Common myeloid progenitor, CD34-positive (primary cell): ENCODE measurements around the gene SYN1.

ENCODE experiments used
- CTCF ChIA-PET: fragments of 350-600 bp; sonication (Branson Sonifier 250); formaldehyde crosslinking; loops from one replicate; lab custom pipeline; 2021; ENCODE audit warnings: antibody characterized with exemption; lab: Charles Lee
- POLR2A ChIA-PET: fragments of 350-600 bp; sonication (Branson Sonifier 250); formaldehyde crosslinking; loops from one replicate; lab custom pipeline; 2021; ENCODE audit warnings: antibody characterized with exemption; lab: Charles Lee
- DNase-seq, 3 donors: peaks; one replicate each; pipeline versions ENCODE4 v3.0.0 to v3.0.0-alpha.2; 2013
- H3K27ac ChIP-seq, 2 experiments: 1 replicate in 1 of 2; 2 replicates in 1 of 2; pipeline ENCODE4 v1.7.0; 2013; ENCODE audit warnings: inconsistent platforms in 2 of 2, low read length in 2 of 2, mild to moderate bottlenecking in 2 of 2, low read depth in 1 of 2, moderate library complexity in 1 of 2; ENCODE audit not compliant: severe bottlenecking in 2 of 2, insufficient read depth in 1 of 2, poor library complexity in 1 of 2
- H3K27me3 ChIP-seq, 5 experiments: replicated peaks in 2 of 5; 1 replicate in 3 of 5; 2 replicates in 2 of 5; pipeline versions ENCODE4 v1.6.1 to v1.7.0; 2013; ENCODE audit warnings: low read length in 4 of 5, mild to moderate bottlenecking in 2 of 5, moderate library complexity in 2 of 5, inconsistent platforms in 1 of 5; ENCODE audit not compliant: insufficient read depth in 5 of 5, control insufficient read depth in 4 of 5
- H3K36me3 ChIP-seq, 4 experiments: 1 replicate in 2 of 4; 2 replicates in 2 of 4; pipeline versions ENCODE4 v1.6.1 to v1.7.0; 2013; ENCODE audit warnings: low read length in 3 of 4, control low read depth in 1 of 4, mild to moderate bottlenecking in 1 of 4; ENCODE audit not compliant: control insufficient read depth in 4 of 4, insufficient read depth in 4 of 4
- H3K4me1 ChIP-seq, 4 experiments: 1 replicate in 3 of 4; 2 replicates in 1 of 4; pipeline versions ENCODE4 v1.6.1 to v1.7.1; 2013; ENCODE audit warnings: low read length in 3 of 4, mild to moderate bottlenecking in 3 of 4, control low read depth in 1 of 4, inconsistent platforms in 1 of 4, moderate library complexity in 1 of 4; ENCODE audit not compliant: control insufficient read depth in 4 of 4, insufficient read depth in 4 of 4; ENCODE audit errors: control extremely low read depth in 1 of 4
- H3K4me3 ChIP-seq, 7 experiments: 1 replicate in 4 of 7; 2 replicates in 3 of 7; pipeline versions ENCODE4 v1.5.1 to v1.7.0; 2013; ENCODE audit warnings: mild to moderate bottlenecking in 7 of 7, low read length in 6 of 7, moderate library complexity in 6 of 7, inconsistent platforms in 2 of 7, low read depth in 2 of 7, control low read depth in 1 of 7; ENCODE audit not compliant: insufficient read depth in 4 of 7, control insufficient read depth in 1 of 7; ENCODE audit errors: extremely low read depth in 1 of 7
- H3K9me3 ChIP-seq, 5 experiments: 1 replicate in 4 of 5; 2 replicates in 1 of 5; pipeline versions ENCODE4 v1.6.1 to v1.7.1; 2013; ENCODE audit warnings: low read length in 4 of 5, mild to moderate bottlenecking in 2 of 5, inconsistent platforms in 1 of 5, low read depth in 1 of 5, moderate library complexity in 1 of 5; ENCODE audit not compliant: control insufficient read depth in 4 of 5, insufficient read depth in 2 of 5; ENCODE audit errors: control extremely low read depth in 1 of 5
- WGBS: methylation state at CpG from one replicate; pipeline ENCODE4 v1.1.5; 2013; ENCODE audit not compliant: insufficient coverage; 5-methylcytosine and 5-hydroxymethylcytosine counted together

The SYN1 gene

GRCh38 chrX:47587906-47588735 lies 31.5 kb downstream of the SYN1 start:
- H3K4me3 ChIP-seq = no peak overlapping the region
- peaks cover 0 to 13% (median 5%) of the 10 kb centered on the region in 4 experiments for H3K36me3 ChIP-seq
- H3K9me3 ChIP-seq = no peaks in the 10 kb centered on the region
- no peak overlapping the region for H3K27ac ChIP-seq
- H3K4me1 ChIP-seq = peaks cover 0 to 7% (median 7%) of the 10 kb centered on the region in 4 experiments
- WGBS = 79% methylated on average over 13 of the region's 16 CpGs
- ChIA-PET POLR2A (no interaction called here), CTCF (interaction anchor here (0.7 kb wide), 1 partner anchor 41 kb away, joined by 4 read pairs; the partner anchor contains the start of gene CFP)
- peaks cover 0 to 2% (median 0%) of the 10 kb centered on the region in 5 experiments for H3K27me3 ChIP-seq
- DNase-seq = no peak

- WGBS = 50% methylated on average over 4 of the region's 4 CpGs
- H3K9me3 ChIP-seq = no peaks in the 10 kb centered on the region
- DNase-seq = no peak
- CTCF ChIA-PET = no interaction called here
- POLR2A ChIA-PET = no interaction called here
- no peak overlapping the region for H3K27ac ChIP-seq
- peaks cover 0 to 2% (median 0%) of the 10 kb centered on the region in 5 experiments for H3K27me3 ChIP-seq
- peaks cover 0 to 13% (median 5%) of the 10 kb centered on the region in 4 experiments for H3K36me3 ChIP-seq
- H3K4me1 ChIP-seq = peaks cover 0 to 15% (median 12%) of the 10 kb centered on the region in 4 experiments
- H3K4me3 ChIP-seq = no peak overlapping the region
These were observed 32.4 kb downstream of the SYN1 start for GRCh38 chrX:47587091-47587891.

GRCh38 chrX:47586043-47586787 lies 33.4 kb downstream of the SYN1 start:
- Histone ChIP-seq H3K36me3 (peaks cover 0 to 13% (median 5%) of the 10 kb centered on the region in 4 experiments), H3K4me3 (no peak overlapping the region), H3K27me3 (peaks cover 0 to 2% (median 0%) of the 10 kb centered on the region in 5 experiments), H3K4me1 (peaks cover 5 to 23% (median 16%) of the 10 kb centered on the region in 4 experiments), H3K27ac (no peak overlapping the region), H3K9me3 (no peaks in the 10 kb centered on the region)
- DNase-seq = no peak
- ChIA-PET POLR2A (no interaction called here), CTCF (interaction anchor here (0.5 kb wide), 1 partner anchor 1982 kb away, joined by 3 read pairs; no protein-coding TSS in a partner anchor)
- WGBS = 89% methylated on average over 9 of the region's 11 CpGs

DNA sequence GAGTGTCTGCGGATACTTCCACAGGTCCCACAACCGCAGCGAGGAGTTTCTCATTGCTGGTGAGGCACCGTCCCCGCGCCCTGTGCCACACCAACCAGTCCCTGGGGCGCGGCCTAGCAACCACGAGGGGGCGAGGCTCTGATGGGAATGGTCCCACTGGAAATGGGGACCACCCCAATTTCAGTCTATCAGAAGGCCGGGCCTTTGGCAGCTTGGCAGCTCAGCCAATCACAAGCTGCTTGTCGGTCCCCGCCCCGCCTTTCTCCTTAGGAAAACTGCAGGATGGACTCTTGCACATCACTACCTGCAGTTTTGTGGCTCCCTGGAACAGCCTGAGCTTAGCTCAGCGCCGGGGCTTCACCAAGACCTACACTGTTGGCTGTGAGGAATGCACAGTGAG lies 34.4 kb downstream of the SYN1 start:
- no peaks in the 10 kb centered on the region for H3K9me3 ChIP-seq
- ChIA-PET POLR2A (no interaction called here), CTCF (no interaction called here)
- peaks cover 0 to 2% (median 0%) of the 10 kb centered on the region in 5 experiments for H3K27me3 ChIP-seq
- H3K4me1 ChIP-seq = peaks cover 5 to 23% (median 16%) of the 10 kb centered on the region in 4 experiments
- H3K27ac ChIP-seq = no peak overlapping the region
- no peak overlapping the region for H3K4me3 ChIP-seq
- no peak for DNase-seq
- 84% methylated on average over 16 of the region's 16 CpGs for whole genome bisulfite sequencing
- H3K36me3 ChIP-seq = peaks cover 0 to 13% (median 5%) of the 10 kb centered on the region in 4 experiments

DNA sequence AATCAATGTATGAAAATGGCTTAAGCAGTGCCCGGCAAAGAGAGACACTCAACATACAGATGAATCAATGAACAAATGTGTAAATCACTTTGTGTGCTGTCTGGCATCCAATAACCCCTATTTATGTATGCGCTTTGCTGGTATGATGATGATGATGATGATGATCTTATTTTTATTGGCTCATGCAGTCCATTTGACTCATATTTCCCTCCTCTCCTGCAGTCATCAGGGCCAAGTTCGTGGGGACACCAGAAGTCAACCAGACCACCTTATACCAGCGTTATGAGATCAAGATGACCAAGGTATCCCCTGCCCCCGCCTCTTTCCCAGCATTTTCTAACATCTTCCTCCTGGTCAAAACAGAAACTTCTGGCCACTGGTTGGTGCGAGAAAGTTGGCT lies 34.9 kb downstream of the SYN1 start:
- peaks cover 5 to 23% (median 16%) of the 10 kb centered on the region in 4 experiments for H3K4me1 ChIP-seq
- WGBS = no CpG with 5 or more reads among the region's 6 CpGs
- CTCF ChIA-PET = no interaction called here
- no peak for DNase-seq
- H3K27ac ChIP-seq = no peak overlapping the region
- peaks cover 0 to 2% (median 0%) of the 10 kb centered on the region in 5 experiments for H3K27me3 ChIP-seq
- H3K36me3 ChIP-seq = peaks cover 0 to 13% (median 5%) of the 10 kb centered on the region in 4 experiments
- H3K9me3 ChIP-seq = no peaks in the 10 kb centered on the region
- no peak overlapping the region for H3K4me3 ChIP-seq
- POLR2A ChIA-PET = no interaction called here

- POLR2A ChIA-PET = interaction anchor here (0.6 to 0.9 kb wide), 2 partner anchors 25 to 82 kb away, joined by 3 to 4 read pairs; no protein-coding TSS in a partner anchor
These were observed 36.3 kb downstream of the SYN1 start for GRCh38 chrX:47583240-47583861.

More at GRCh38 chrX:47583240-47583861, 36.3 kb downstream of the SYN1 start:
- Histone ChIP-seq H3K4me1 (peaks cover 5 to 31% (median 21%) of the 10 kb centered on the region in 4 experiments), H3K36me3 (peaks cover 0 to 13% (median 5%) of the 10 kb centered on the region in 4 experiments), H3K4me3 (peak overlapping the region in 3 of 7 experiments; percentile 23 to 68 (median 50)), H3K27me3 (peaks cover 0 to 2% (median 0%) of the 10 kb centered on the region in 5 experiments), H3K9me3 (no peaks in the 10 kb centered on the region), H3K27ac (peak overlapping the region in 1 of 2 experiments; percentile 49)
- CTCF ChIA-PET = interaction anchor here (0.7 to 1.3 kb wide), 6 partner anchors 9 to 45 kb away, joined by 3 to 6 read pairs (median 3); no protein-coding TSS in a partner anchor
- peak in 2 of 3 donors; percentile 30 to 36 for DNase-seq
- WGBS = 51% methylated on average over 4 of the region's 8 CpGs
